GM10266 (cell line): ENCODE measurements around the gene FLT1.

ENCODE experiments used
- DNase-seq: peaks from one replicate; pipeline ENCODE4 v3.0.0; 2012; ENCODE audit errors: extremely low spot score
- TF ChIP-seq, protein P1 (sequence below): IDR thresholded peaks from 2 replicates; pipeline ENCODE4 v1.5.1; 2012; ENCODE audit warnings: mild to moderate bottlenecking, low read depth; ENCODE audit not compliant: control insufficient read depth, insufficient read depth; ENCODE audit errors: missing control alignments

Gene FLT1

DNA sequence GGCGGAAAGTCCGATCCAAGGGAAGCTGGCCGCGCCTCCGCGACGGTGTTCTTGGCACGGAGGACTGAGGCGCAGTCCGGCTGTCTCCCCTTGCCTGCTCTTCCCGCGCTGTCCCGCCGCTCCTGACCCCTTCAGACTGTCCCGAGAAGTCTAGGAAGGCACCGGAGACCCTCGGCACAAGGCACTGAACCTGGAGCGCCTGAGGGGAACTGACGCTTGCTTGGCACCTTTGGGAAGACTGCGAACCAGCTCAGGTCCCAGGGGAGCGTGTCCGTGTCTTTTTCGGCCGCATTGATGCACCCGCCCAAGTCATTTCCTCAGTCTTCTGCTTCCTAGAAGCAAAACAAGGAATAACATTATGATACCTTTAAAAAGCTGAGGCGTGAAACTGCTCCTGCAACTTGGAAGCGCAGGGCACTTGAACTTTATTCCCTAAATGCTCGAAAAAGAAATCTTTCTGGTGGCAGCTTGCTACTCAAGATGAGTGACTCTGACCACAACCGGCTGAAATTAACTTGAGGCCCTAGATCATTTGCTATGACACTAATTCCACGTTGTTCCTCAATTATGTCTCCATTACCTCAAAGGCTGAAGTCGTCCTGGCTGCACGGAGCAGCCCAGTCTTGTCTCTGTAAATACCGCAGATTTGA lies 735 bp upstream of the FLT1 start:
- DNase-seq, result no peak
- TF ChIP-seq, protein P1, sequence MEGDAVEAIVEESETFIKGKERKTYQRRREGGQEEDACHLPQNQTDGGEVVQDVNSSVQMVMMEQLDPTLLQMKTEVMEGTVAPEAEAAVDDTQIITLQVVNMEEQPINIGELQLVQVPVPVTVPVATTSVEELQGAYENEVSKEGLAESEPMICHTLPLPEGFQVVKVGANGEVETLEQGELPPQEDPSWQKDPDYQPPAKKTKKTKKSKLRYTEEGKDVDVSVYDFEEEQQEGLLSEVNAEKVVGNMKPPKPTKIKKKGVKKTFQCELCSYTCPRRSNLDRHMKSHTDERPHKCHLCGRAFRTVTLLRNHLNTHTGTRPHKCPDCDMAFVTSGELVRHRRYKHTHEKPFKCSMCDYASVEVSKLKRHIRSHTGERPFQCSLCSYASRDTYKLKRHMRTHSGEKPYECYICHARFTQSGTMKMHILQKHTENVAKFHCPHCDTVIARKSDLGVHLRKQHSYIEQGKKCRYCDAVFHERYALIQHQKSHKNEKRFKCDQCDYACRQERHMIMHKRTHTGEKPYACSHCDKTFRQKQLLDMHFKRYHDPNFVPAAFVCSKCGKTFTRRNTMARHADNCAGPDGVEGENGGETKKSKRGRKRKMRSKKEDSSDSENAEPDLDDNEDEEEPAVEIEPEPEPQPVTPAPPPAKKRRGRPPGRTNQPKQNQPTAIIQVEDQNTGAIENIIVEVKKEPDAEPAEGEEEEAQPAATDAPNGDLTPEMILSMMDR, result no peak

DNA sequence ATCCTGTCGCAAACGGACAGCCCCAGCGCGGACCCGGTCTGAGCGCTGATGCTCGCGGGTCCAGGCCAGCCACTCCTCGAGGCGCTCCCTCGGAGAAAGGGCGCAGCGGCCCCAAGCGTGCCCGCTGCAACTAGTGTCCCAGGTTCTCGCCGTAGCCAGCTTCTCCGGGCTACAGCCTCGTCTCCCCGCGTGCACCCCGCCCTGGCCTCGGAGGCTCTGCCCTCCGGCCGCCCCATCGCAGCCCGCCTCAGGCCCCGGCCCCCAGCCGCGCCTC lies 487 bp downstream of the FLT1 start:
- peak; percentile 44 for DNase-seq

GRCh38 chr13:28493740-28494503 lies 1.0 kb downstream of the FLT1 start:
- TF ChIP-seq, protein P1, result no peak
- DNase-seq, result peak; percentile 47

More for the DNA sequence above, 487 bp downstream of the FLT1 start:
- TF ChIP-seq, protein P1, result no peak

DNA sequence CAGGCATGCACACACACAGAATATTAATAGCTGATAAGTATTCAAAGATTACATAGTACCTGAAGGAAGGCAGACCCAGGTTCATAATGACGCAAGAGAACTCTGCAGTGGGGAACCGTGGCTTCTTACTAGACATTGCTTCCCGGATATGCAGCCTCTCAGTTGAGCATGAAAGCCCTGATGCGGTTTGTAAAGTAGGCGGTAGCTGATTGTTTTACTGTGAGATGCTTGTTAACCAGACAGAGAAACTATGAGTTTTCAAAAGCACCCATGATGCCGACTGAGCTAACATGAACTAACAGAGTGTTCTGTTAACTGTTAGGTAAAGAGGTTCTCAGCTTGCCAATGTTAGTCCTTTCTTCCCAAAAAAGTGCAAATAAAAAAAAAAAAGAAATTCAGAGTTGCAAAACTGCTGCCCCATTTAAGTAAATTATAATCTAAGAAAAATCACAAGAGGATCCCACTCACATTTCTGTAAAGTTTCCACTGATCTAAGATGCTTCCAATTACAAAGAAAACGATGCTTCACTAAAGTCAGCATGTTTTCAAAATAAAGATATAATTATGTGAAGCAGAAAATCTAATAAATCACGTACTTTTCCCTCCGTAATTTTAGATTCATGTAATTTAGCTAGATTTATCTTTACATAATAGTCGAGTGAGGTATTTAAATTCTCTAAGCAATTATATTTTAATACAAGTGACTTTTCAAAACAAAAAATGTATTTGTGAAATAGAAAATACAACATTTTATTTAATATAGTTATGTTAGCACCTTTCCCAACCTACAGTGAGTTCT lies 2.2 kb downstream of the FLT1 start:
- no peak for DNase-seq
- TF ChIP-seq, protein P1, result no peak

DNA sequence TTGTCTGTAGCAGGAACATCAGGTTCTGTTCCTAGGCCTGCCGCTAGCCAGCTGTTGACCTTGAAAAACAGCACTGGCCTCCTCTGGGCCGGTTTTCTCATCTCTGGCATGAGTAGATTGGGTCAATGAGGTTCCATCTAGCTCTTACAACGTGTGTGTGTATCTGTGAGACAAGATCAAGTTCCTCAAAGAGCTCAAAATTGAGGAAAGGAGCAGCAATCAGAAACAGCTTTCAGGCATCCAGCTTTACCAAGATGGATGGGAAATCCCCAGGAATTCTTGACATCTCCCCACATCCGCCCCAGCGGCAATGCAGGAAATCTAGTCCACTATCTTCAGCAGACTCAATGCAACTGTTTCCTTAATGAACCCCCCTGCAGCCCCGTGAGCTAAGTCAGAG lies 4.9 kb downstream of the FLT1 start:
- TF ChIP-seq, protein P1, result no peak
- DNase-seq, result no peak

- DNase-seq, result no peak
- TF ChIP-seq, protein P1, result no peak
Measured at GRCh38 chr13:28489524-28489931, 5.4 kb downstream of the FLT1 start.
